Left renal cortex interstitium (tissue), 4 donors: ENCODE measurements around the gene BORCS5. TPM values are rescaled to one million over a fixed set of nuclear protein-coding genes. Genes with fewer than 3 reads are reported as not detected.
"Not testable (repeated sequence)": the region's sequence is repeated elsewhere in the genome, so short reads cannot be mapped to it uniquely, and the experiment has no call there.

Experiments
- DNase-seq, 4 donors: peaks; one replicate each; pipeline ENCODE4 v3.0.0-alpha.2; 2013; ENCODE audit warnings: low read depth in 4 of 4, low spot score in 2 of 4, missing footprints in 1 of 4
- polyA plus RNA-seq, 4 donors: library from polyadenylated mRNA; unstranded; fragments of 120-200 nt; gene quantifications; one replicate each; pipeline ENCODE4 v1.2.1, GENCODE V29; 2013; ENCODE audit not compliant: insufficient read length in 4 of 4

BORCS5 gene
- polyA plus RNA-seq, 4 donors, result 7.4 to 10.1 (median 8.8) TPM

- DNase-seq, result no peak
Measured at GRCh38 chr12:12452326-12452902, 95.5 kb downstream of the BORCS5 start.

DNA sequence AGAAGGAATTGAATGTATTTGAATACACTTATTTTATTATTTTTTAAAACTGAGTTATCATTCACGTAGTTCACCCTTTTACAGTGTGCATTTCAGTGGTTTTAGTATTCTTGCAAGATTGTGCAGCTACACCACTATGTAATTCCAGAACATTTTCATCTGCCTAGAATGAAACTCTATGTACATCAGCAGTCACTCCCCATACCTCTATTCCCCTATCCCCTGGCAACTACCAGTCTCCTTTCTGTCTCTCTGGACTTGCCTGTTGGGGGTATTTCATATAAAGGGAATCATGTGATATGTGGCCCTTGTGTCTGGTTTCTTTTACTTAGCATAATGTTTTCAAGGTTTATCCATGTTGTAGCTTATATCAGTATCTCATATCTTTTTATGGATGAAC, 96.8 kb downstream of the BORCS5 start:
- DNase-seq, result no peak

- DNase-seq, result no peak
Measured at GRCh38 chr12:12454315-12454714, 97.4 kb downstream of the BORCS5 start.

GRCh38 chr12:12456637-12457036, 99.8 kb downstream of the BORCS5 start:
- DNase-seq, result no peak

GRCh38 chr12:12460935-12461922, 104.4 kb downstream of the BORCS5 start:
- no peak for DNase-seq

- DNase-seq, result no peak
Measured at GRCh38 chr12:12461923-12462315, 105.0 kb downstream of the BORCS5 start.

DNA sequence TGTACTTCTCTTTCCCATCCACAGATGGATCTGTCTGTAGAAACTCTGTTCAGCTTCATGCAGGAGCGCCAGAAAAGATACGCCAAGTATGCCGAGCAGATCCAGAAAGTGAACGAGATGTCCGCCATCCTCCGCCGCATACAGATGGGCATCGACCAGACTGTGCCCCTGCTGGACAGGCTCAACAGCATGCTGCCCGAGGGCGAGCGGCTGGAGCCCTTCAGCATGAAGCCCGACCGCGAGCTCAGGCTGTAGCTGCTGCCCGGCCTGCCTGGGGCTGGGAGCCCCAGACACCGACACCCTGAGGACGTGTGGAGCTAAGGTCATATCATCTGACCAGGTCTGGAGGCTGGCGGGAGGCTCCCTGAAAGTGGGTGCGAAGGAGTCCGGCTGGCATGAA, 108.6 kb downstream of the BORCS5 start:
- no peak for DNase-seq

GRCh38 chr12:12466157-12466556, 109.3 kb downstream of the BORCS5 start:
- no peak for DNase-seq

GRCh38 chr12:12467264-12467663, 110.4 kb downstream of the BORCS5 start:
- no peak for DNase-seq

DNA sequence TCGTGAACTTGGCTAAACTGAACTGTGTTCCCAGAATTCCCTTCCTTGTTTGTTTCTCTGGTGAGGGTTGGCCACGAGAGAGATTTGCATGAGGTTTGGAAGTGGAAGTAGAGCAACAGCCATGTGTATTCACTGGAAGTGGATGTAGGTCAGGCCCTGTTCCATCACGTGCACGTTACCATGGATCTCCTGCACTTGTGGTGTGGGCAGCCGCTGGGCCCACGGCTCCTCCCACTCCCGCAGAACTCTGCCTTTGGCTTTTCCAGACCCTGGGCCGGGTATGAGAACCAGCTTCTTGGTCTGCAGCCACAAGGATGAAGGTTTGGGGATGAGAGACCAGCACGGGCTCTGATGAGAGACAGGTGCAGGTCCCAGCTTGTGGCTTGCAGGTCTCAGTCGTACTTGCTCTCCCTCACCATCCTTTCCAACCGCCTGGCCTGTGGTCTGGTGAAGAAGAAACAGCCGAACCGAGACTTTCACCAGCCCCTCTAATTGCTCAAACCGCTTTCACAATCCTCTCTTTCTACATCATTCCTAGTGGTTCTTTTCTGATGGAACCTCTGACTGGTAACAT, 110.9 kb downstream of the BORCS5 start:
- no peak for DNase-seq

DNA sequence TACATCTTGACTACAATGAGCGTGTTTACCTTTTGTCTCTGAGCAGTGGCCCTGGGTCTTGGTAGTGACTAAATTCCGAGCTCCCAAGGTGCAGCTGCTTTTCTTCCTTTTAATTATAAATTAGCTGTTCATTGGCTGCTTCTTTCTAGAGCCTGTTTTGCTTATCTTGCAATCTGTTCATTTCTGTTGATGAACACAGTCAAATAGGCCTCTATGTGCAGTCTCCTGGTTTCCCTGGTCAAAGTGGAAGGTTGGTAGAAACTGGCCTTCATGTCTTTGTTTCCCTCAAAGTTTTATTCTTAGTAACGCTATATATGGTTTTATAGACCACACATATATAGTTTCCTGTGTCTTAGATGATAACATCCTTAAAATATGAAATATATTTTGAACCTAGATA, 111.7 kb downstream of the BORCS5 start:
- no peak for DNase-seq

DNA sequence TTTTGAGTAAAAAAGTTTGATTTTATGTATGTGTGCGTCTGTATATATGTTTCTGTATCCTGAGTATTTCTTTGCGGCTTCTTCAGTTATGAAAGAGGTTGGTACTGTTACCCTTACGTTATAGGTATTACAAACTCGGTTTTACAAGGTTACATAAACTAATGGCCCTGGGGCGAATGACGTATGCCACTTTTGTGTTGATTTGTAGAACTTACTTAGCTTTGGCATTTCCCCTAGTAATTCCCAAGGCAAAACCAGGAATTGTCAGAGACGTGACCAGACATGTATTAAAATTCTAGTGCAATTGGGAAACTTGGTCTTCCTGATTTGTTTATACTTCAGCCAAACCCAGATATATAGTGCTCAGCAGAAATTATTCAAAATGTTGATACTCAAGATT, 112.5 kb downstream of the BORCS5 start:
- DNase-seq, result no peak

DNA sequence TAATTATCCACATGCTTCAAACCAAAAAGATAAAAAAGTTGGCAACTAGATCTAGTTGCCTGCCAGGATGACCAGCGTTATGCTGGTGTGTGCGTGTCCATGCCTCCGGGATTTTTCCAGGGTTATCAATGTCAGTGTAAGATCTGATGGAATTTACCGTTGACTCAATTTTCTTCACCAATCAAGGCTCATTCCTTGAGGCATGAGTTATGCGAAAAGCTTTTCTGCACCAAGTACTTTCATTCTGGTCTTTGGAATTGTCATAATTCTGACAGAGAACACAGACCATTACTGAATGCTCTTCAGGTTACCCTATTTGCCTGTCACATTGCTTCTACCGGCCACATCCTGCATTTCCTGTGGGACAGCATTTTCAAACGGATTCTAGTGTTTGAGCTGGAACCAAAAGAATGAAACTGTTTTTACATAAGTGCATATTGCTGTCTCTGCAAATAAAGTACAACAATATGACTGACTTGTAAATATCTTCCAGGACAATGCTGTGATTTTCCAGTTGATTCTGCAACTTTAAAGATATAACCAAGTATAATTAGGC, 114.0 kb downstream of the BORCS5 start:
- no peak for DNase-seq

- not testable (repeated sequence) for DNase-seq
Measured at GRCh38 chr12:12471982-12472961, 115.4 kb downstream of the BORCS5 start.

DNA sequence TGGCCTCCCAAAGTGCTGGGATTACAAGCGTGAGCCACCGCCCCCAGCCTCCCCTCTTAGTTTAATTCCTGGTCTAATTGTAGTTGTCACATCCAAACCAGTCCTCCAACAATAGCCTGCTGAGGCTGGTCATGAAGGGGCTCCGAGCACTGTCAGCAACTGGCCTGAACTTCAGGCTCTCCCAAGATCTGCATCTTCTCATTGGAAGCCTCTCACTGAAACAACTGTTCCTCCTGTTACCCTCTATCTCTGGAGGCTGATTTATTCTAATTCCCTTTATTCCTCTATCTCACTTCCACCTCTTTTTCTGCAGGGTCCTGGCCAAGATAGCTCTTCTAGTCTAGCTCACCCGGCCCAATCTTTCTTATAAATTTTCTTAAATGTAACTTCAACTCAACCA, 116.3 kb downstream of the BORCS5 start:
- no peak for DNase-seq

DNA sequence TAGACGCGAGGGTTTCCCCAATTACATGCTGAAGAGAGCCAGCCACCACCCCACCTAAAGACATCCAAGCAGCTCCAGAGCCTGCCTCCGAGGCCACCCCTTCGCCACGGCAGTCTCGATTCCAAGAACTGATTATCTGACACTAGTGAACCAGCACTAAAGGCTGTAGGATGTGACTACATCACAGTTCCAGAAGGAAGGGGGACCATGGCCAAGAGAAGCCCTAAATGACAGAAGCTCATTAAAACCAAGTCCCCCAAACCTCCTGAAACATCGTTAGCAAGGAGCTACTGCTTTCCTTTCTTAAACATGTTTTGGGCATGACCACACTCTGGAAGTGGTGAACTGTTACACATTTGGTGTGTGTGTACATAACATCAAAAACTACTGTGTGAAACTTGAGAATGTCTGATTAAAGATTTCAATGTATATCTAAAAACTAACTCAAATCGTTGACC, 117.6 kb downstream of the BORCS5 start:
- DNase-seq, result no peak

DNA sequence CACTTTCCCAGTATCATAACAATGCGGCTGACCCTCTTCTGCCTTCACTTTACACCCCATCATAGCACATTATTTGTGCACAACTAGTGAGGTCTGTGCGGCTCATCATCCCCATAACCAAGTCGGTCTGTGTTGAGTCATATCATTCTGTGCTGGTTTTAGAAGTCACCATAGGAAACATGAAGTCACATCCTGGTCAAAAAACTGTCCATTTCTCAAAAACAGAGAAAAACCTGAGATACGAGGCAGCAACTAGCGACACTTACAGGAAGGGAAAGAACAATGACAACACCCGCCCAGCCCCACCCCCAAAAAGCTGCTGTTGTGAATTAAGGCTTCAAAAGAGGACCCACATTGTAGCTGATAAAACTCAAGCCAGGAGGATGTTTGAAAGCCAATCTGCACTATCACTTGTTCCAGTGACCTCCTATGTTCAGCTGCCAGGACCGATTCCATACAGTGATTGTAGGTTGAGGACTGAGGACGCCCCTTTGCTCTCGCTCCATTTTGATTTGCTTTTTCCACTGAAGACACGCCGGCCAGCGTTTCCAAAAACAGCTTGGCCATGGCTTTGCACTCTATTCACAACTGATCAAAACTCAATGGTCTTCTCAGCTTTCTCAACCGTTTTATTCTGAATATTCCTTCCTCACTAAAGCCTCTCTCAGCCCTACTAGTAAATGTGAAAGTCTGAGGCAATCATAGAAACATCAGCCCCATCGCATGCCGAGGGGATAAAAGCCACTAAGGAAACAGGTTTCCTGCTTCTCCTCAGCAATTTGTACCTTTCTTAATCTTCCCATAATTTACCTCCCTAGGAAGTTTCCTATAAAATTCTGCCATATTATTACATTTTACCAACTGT, 118.3 kb downstream of the BORCS5 start:
- DNase-seq, result no peak

DNA sequence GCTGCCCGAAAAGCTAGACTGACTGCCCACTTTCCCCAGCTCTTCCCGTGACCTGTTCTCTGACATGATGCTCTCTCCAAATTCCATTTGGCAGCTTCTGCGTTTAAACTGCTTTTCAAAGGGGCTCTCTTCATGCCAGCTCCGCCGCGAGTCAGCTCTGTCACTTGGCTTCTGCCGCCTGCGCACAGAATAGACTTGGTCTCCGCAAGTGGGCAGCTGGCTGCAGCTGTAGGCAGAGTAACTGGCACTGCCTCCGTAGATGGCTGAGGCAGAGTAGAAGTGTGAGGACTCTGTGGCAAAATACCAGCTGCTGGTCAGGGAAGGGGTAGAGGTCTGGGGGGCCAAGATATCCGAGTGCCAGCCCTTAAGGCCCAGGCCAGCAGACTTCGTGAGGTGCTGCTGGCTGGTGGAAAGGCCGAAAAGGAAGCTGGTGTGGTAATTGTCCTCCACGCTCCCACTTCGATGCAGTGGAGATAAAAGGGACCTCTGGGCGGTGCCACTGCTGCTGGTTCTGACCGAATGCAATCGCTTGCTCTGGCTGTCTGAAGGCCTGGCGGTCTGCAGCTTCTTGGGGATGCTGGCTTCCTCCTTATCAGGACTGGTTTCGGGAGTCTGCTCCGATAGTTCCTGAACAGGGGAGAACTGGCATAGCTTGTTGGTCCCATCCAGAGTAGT, 120.1 kb downstream of the BORCS5 start:
- no peak for DNase-seq

- DNase-seq, result no peak
Measured at GRCh38 chr12:12477532-12477890, 120.6 kb downstream of the BORCS5 start.
